Placental pericyte (primary cell): Measurements from ENCODE around the gene SLC2A3. TPM values are rescaled to one million over a fixed set of nuclear protein-coding genes. Genes with fewer than 3 reads are reported as not detected.

Experiments used
- small RNA-seq: library from RNA; depleted of rRNA; stranded (forward); fragments of <200 nt; gene quantifications from one replicate; pipeline ENCODE3, GENCODE V24; 2012; ENCODE audit warnings: low replicate concordance
- total RNA-seq: library from RNA; depleted of rRNA; stranded (reverse); fragments of >200 nt; gene quantifications from 2 replicates; pipeline ENCODE4 v1.2.3, GENCODE V29; 2012

SLC2A3 gene
- total RNA-seq: 59.0 and 73.7 TPM in 2 replicates

DNA sequence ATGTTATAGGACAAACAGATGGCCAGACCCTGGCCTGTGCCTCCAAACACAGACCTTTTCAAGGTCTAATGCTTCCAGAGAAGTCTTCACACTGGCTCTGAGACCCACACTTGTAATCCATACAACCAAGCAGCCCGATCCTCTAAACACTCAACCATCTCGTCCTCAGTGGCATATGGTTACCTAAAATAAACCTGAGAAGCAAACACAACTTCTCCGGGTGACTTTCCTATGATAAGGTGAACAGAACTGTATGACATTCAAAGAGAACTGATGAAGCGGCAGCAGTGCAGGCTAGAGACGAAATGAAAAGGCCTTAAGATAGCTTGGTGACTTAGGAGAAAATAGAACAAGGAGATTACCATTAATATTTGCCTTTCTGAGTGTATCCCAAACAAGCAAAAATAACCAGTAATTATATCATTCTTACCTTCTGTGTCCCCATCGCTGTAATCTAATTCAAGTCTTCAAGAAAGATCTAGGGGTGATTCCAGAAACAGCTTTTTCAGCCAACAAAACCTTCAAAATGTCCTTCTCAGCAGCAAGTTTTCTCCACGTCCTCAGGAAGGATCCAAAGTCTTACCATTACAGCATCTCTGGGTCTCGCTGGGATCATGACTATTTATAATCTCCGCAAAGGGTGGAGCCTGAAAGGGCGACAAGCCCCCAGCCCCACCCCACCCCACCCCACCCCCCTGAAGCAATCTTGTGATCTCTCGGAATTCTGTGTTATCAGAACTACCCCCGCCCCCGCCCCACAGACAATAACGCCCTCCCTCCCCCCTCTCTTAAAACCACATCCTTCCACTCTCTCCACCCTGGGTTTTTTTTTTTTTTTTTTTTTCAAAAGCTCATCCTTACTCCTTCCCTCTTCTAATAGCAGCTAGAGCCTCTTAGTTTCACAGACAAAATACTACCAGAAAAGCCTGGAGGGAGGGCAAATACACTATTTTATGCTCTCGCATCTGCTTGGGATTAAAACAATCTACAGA, at the start of gene SLC2A3:
Gene SLC2A3, minus strand, starts transcription at position 598 of the 992 bp plus-strand sequence. Its CDS starts 153 bp downstream, at position 445.

GRCh38 chr12:7872566-7873319, 63.2 kb downstream of the SLC2A3 start, which contains the start of gene SLC2A14:
SLC2A14 (minus strand) TSS chr12:7872915; CDS start chr12:7869880, 3,035 bp downstream.

Small RNA genes lying within 50 kb of the gene (small RNA-seq; reads per million reads assigned to genes)
- gene RF00019: not detected

Other genes with a start within 250 kb of the SLC2A3 start
- gene GDF3, start 240.4 kb downstream of the SLC2A3 start, total RNA-seq: not detected in 2 replicates
- gene DPPA3, start 224.8 kb downstream of the SLC2A3 start, total RNA-seq: not detected in 2 replicates
- not detected in 2 replicates for gene CLEC4C, start 188.8 kb downstream of the SLC2A3 start, total RNA-seq
- not detected in 2 replicates for gene NANOGNB, start 171.0 kb downstream of the SLC2A3 start, total RNA-seq
- gene NANOG, start 146.8 kb downstream of the SLC2A3 start, total RNA-seq: under 0.01 and 0.14 TPM in 2 replicates
- not detected in 2 replicates for gene SLC2A14, start 63.3 kb downstream of the SLC2A3 start, total RNA-seq
- 9.4 and 12.0 TPM in 2 replicates for gene FOXJ2, start 96.5 kb upstream of the SLC2A3 start, total RNA-seq
- gene C3AR1, start 130.2 kb upstream of the SLC2A3 start, total RNA-seq: 0.29 and 1.1 TPM in 2 replicates
- 47.9 and 71.4 TPM in 2 replicates for gene NECAP1, start 146.1 kb upstream of the SLC2A3 start, total RNA-seq
- gene CLEC4A, start 187.4 kb upstream of the SLC2A3 start, total RNA-seq: 0.22 and 0.29 TPM in 2 replicates
- gene ZNF705A, start 220.8 kb upstream of the SLC2A3 start, total RNA-seq: not detected in 2 replicates